Glutamatergic neuron (in vitro differentiated cells): Measurements from ENCODE around the gene GRXCR2. TPM values are rescaled to one million over a fixed set of nuclear protein-coding genes. Genes with fewer than 3 reads are reported as not detected.

Experiments
- DNase-seq: peaks from one replicate; pipeline ENCODE4 v3.0.0; 2022
- H3K27ac Mint-ChIP-seq: one replicate; pipeline ENCODE4 v1.8.0; 2020; ENCODE audit warnings: mild to moderate bottlenecking, mixed read lengths, inconsistent platforms; ENCODE audit not compliant: unreplicated experiment
- H3K27me3 Mint-ChIP-seq: one replicate; pipeline ENCODE4 v1.8.0; 2020; ENCODE audit warnings: mild to moderate bottlenecking, moderate library complexity, mixed read lengths, inconsistent platforms; ENCODE audit not compliant: unreplicated experiment
- H3K36me3 Mint-ChIP-seq: one replicate; pipeline ENCODE4 v1.8.0; 2020; ENCODE audit warnings: mild to moderate bottlenecking, mixed read lengths, inconsistent platforms; ENCODE audit not compliant: unreplicated experiment
- H3K4me1 Mint-ChIP-seq: one replicate; pipeline ENCODE4 v1.8.0; 2020; ENCODE audit warnings: mild to moderate bottlenecking, low read depth, mixed read lengths, inconsistent platforms; ENCODE audit not compliant: unreplicated experiment
- H3K4me3 Mint-ChIP-seq: one replicate; pipeline ENCODE4 v1.8.0; 2020; ENCODE audit warnings: mild to moderate bottlenecking, mixed read lengths, inconsistent platforms; ENCODE audit not compliant: unreplicated experiment
- H3K9me3 Mint-ChIP-seq: one replicate; pipeline ENCODE4 v1.8.0; 2020; ENCODE audit warnings: mild to moderate bottlenecking, moderate library complexity, mixed read lengths, inconsistent platforms; ENCODE audit not compliant: unreplicated experiment
- total RNA-seq: library from RNA; stranded (reverse); fragmentation: NEBNext Ultra II Directional; extraction: Animal tissue kit (Norgen Biotek cat#: 25700); gene quantifications from one replicate; pipeline ENCODE4 v1.2.1, GENCODE V29; 2021; ENCODE audit not compliant: unreplicated experiment
- TF ChIP-seq, protein P1 (sequence below): fragments of 200-600 bp; sonication (generic); IDR thresholded peaks from one replicate; pipeline ENCODE4 v1.5.0; 2021; ENCODE audit not compliant: partially characterized antibody, unreplicated experiment

The GRXCR2 gene
- total RNA-seq, 1 donor from 2014 or later: not detected

DNA sequence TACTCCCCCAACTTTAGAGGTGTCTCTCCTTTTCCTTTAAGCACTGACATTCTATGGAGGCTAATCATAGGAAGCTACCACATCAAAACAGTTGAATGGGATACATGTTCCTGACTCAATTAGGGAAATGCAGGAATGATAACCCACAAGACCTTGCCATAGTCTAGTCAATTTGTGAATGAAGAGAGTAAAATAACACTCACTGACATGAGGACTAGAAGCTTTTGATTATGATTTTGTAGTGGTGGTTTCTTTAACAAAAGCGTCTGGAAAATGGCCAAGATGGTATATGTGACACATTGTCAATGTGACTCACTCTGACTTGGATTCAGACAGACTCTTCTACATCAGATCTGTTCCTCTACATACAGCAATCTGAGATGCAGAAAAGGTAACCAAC, 24.0 kb downstream of the GRXCR2 start:
- no peaks in the 10 kb centered on the region for H3K4me1 Mint-ChIP-seq
- TF ChIP-seq, protein P1, sequence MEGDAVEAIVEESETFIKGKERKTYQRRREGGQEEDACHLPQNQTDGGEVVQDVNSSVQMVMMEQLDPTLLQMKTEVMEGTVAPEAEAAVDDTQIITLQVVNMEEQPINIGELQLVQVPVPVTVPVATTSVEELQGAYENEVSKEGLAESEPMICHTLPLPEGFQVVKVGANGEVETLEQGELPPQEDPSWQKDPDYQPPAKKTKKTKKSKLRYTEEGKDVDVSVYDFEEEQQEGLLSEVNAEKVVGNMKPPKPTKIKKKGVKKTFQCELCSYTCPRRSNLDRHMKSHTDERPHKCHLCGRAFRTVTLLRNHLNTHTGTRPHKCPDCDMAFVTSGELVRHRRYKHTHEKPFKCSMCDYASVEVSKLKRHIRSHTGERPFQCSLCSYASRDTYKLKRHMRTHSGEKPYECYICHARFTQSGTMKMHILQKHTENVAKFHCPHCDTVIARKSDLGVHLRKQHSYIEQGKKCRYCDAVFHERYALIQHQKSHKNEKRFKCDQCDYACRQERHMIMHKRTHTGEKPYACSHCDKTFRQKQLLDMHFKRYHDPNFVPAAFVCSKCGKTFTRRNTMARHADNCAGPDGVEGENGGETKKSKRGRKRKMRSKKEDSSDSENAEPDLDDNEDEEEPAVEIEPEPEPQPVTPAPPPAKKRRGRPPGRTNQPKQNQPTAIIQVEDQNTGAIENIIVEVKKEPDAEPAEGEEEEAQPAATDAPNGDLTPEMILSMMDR: no peak
- no peaks in the 10 kb centered on the region for H3K36me3 Mint-ChIP-seq
- DNase-seq: no peak
- H3K27ac Mint-ChIP-seq: no peak overlapping the region
- H3K27me3 Mint-ChIP-seq: no peaks in the 10 kb centered on the region
- H3K9me3 Mint-ChIP-seq: no peaks in the 10 kb centered on the region
- no peak overlapping the region for H3K4me3 Mint-ChIP-seq

DNA sequence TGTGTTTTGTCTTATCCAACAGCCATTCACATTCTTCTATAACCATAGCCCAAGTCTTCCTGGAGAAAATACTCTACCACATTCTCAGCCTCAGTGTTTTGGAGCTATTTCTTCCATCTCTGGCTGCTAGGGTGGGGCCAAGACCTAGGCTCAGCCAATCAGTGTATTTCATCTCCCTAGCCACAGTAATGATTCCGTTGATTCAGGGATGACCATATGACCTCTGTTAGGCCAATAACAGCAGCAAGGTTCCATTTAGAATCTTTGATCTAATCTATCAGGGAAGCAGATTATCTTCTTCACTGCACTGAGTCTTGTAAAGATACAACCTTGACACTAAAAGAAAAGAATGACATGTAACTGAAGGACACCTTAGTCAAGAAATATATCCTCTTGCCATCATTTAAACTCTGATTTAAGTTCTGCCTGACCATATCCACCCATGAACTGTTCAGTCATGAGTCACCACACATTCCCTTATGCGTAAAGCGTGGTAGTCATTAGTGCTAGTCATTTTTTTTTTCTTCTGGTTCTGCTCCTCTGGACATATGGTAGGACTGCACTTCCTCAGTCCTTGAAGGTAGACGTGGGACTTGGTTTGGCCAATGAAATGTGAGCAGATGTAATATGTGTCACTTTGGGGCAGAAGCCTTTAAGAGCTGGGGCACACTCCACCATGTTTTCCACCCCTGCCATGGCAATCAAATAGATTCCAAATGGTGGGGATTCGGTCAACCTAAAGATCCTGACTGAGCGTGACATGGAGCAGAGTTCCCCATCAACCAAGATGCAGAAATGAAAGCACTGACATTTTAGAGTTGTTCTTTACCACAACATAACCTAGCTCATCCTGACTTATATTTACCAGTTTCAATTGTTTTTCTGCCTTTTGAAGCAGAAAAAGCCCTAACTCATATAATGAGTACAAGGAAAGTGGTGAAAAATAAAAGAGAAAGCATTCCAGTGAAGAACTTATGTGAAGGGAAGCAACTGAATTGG, 25.0 kb downstream of the GRXCR2 start:
- no peak overlapping the region for H3K27ac Mint-ChIP-seq
- H3K36me3 Mint-ChIP-seq: no peaks in the 10 kb centered on the region
- H3K27me3 Mint-ChIP-seq: no peaks in the 10 kb centered on the region
- H3K4me3 Mint-ChIP-seq: no peak overlapping the region
- no peak for DNase-seq
- TF ChIP-seq, protein P1: no peak
- H3K9me3 Mint-ChIP-seq: no peaks in the 10 kb centered on the region
- no peaks in the 10 kb centered on the region for H3K4me1 Mint-ChIP-seq

DNA sequence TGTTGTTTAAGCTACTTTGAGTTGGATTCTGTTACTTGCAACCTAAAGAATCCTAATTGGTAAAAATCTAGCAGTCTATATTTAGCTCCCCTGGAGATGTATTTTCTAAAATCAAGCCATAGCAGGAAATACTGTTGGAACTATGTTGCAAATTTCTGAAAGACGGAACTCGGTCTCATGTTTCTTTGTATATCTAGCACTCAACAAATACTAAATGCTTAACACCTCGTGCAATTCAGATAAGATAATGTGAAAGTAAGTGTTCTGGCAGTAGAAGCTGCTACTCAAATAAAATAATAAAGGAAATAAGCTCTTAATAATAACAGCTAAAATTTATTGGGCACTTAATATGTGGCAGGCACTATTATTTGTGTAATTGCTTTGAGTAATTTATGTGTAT, 26.7 kb downstream of the GRXCR2 start:
- Mint-ChIP-seq H3K4me3 (no peak overlapping the region), H3K4me1 (no peaks in the 10 kb centered on the region), H3K27me3 (no peaks in the 10 kb centered on the region), H3K27ac (no peak overlapping the region), H3K36me3 (no peaks in the 10 kb centered on the region), H3K9me3 (no peaks in the 10 kb centered on the region)
- DNase-seq: no peak
- TF ChIP-seq, protein P1: no peak

DNA sequence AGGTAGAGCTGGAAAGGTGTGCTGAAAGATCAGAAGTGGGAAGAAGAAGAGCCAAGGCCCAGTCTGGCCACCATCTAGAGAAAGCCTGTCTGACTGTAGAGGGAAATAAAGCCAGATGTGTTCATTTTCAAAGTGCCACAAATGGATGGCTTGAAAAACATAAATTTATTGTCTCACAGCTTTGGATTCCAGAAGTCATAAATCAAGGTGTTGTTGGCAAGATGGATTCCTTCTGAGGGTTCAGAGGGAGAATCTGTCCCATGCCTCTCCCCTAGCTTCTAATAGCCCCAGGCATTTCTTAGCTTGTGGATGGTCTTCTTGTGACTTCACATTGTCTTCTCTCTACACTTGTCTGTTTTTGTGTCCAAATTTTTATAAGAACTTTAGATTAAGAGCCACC, 31.5 kb downstream of the GRXCR2 start:
- no peaks in the 10 kb centered on the region for H3K36me3 Mint-ChIP-seq
- TF ChIP-seq, protein P1: no peak
- H3K27ac Mint-ChIP-seq: no peak overlapping the region
- no peak overlapping the region for H3K4me3 Mint-ChIP-seq
- no peak for DNase-seq
- no peaks in the 10 kb centered on the region for H3K9me3 Mint-ChIP-seq
- no peaks in the 10 kb centered on the region for H3K4me1 Mint-ChIP-seq
- H3K27me3 Mint-ChIP-seq: no peaks in the 10 kb centered on the region
